ENCODE measurements around the gene TGFB2.
"Not testable (repeated sequence)": the region's sequence is repeated elsewhere in the genome, so short reads cannot be mapped to it uniquely, and the experiment has no call there.

Gene TGFB2

DNA sequence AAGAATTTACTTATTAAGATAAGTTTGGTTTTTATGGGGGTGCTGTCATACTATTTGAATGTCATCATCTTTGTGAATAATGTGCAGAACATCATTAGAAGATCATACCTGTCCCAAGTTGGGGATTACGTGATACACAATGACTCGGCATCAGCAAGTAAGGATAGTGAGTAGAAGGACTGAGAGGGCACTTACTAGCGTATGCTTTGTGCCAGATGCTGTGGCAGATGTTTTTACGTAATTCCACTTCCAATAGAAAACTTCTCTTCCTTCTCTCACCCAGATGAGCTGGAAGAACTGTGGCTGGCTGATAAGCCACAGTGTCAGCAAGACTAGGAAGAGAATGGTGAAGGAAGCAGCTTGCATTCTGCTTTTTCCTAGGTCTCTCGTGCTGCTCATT lies 28.1 kb upstream of the TGFB2 start:
- no peak overlapping the region for H3K27ac ChIP-seq (replicated peaks)
- no peaks in the 10 kb centered on the region for H3K27me3 ChIP-seq (ENCODE audit: insufficient read depth, poor library complexity, severe bottlenecking)
- TF ChIP-seq POLR2AphosphoS5 (IDR thresholded peaks at IDR 0.05; ENCODE audit: low read depth) (no peak), GABPA (IDR thresholded peaks at IDR 0.05; ENCODE audit: low read depth) (no peak), SPI1 (IDR thresholded peaks at IDR 0.05; ENCODE audit: borderline replicate concordance, low read depth) (no peak)
- TF ChIP-seq, protein P1, sequence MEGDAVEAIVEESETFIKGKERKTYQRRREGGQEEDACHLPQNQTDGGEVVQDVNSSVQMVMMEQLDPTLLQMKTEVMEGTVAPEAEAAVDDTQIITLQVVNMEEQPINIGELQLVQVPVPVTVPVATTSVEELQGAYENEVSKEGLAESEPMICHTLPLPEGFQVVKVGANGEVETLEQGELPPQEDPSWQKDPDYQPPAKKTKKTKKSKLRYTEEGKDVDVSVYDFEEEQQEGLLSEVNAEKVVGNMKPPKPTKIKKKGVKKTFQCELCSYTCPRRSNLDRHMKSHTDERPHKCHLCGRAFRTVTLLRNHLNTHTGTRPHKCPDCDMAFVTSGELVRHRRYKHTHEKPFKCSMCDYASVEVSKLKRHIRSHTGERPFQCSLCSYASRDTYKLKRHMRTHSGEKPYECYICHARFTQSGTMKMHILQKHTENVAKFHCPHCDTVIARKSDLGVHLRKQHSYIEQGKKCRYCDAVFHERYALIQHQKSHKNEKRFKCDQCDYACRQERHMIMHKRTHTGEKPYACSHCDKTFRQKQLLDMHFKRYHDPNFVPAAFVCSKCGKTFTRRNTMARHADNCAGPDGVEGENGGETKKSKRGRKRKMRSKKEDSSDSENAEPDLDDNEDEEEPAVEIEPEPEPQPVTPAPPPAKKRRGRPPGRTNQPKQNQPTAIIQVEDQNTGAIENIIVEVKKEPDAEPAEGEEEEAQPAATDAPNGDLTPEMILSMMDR (IDR thresholded peaks at IDR 0.05; ENCODE audit: insufficient read depth, low read length): no peak
- TF ChIP-seq, protein P2, sequence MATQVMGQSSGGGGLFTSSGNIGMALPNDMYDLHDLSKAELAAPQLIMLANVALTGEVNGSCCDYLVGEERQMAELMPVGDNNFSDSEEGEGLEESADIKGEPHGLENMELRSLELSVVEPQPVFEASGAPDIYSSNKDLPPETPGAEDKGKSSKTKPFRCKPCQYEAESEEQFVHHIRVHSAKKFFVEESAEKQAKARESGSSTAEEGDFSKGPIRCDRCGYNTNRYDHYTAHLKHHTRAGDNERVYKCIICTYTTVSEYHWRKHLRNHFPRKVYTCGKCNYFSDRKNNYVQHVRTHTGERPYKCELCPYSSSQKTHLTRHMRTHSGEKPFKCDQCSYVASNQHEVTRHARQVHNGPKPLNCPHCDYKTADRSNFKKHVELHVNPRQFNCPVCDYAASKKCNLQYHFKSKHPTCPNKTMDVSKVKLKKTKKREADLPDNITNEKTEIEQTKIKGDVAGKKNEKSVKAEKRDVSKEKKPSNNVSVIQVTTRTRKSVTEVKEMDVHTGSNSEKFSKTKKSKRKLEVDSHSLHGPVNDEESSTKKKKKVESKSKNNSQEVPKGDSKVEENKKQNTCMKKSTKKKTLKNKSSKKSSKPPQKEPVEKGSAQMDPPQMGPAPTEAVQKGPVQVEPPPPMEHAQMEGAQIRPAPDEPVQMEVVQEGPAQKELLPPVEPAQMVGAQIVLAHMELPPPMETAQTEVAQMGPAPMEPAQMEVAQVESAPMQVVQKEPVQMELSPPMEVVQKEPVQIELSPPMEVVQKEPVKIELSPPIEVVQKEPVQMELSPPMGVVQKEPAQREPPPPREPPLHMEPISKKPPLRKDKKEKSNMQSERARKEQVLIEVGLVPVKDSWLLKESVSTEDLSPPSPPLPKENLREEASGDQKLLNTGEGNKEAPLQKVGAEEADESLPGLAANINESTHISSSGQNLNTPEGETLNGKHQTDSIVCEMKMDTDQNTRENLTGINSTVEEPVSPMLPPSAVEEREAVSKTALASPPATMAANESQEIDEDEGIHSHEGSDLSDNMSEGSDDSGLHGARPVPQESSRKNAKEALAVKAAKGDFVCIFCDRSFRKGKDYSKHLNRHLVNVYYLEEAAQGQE (IDR thresholded peaks at IDR 0.05; ENCODE audit: insufficient replicate concordance, low read depth): no peak
- H3K4me3 ChIP-seq (replicated peaks; ENCODE audit: insufficient read depth, low read length): no peak overlapping the region
- no peak for DNase-seq (ENCODE audit: low read depth in 1 of 2, low spot score in 1 of 2)

DNA sequence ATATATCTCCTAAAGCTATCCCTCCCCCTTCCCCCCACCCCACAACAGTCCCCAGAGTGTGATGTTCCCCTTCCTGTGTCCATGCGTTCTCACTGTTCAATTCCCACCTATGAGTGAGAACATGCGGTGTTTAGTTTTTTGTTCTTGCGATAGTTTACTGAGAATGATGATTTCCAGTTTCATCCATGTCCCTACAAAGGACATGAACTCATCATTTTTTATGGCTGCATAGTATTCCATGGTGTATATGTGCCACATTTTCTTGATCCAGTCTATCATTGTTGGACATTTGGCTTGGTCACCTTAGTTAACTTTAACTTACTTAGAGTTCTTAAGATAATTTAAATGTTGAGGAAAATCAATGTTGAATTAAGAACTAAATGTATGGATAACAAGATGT lies 25.0 kb upstream of the TGFB2 start:
- not testable (repeated sequence) for H3K27ac ChIP-seq (replicated peaks); H3K27me3 ChIP-seq (ENCODE audit: insufficient read depth, poor library complexity, severe bottlenecking); H3K4me3 ChIP-seq (replicated peaks; ENCODE audit: insufficient read depth, low read length); DNase-seq (ENCODE audit: low read depth in 1 of 2, low spot score in 1 of 2)

DNA sequence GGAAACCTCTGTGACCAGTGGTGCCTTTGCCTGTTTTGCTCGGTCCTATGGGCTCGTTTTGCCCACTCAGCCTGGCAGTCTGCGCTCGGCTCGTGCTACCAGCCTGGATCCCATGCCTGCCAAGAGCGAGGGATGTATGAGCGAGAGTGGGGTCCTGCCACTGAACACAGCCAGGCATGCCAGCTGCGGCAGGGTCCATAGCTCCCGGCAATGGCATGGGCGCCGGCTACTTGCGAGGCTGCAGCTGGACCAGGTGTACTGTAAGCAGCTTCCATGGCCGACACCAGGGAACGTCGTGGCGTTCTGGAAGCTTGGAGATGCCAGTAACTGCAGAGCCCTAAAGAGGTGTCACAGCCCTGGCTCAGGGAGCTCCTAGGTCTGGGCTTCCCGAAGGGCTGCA lies 22.4 kb upstream of the TGFB2 start:
- DNase-seq (ENCODE audit: low read depth in 1 of 2, low spot score in 1 of 2): no peak
- TF ChIP-seq POLR2AphosphoS5 (IDR thresholded peaks at IDR 0.05; ENCODE audit: low read depth) (no peak), SPI1 (IDR thresholded peaks at IDR 0.05; ENCODE audit: borderline replicate concordance, low read depth) (no peak)
- Histone ChIP-seq H3K27me3 (ENCODE audit: insufficient read depth, poor library complexity, severe bottlenecking) (no peaks in the 10 kb centered on the region), H3K4me3 (replicated peaks; ENCODE audit: insufficient read depth, low read length) (no peak overlapping the region), H3K27ac (replicated peaks) (no peak overlapping the region)

DNA sequence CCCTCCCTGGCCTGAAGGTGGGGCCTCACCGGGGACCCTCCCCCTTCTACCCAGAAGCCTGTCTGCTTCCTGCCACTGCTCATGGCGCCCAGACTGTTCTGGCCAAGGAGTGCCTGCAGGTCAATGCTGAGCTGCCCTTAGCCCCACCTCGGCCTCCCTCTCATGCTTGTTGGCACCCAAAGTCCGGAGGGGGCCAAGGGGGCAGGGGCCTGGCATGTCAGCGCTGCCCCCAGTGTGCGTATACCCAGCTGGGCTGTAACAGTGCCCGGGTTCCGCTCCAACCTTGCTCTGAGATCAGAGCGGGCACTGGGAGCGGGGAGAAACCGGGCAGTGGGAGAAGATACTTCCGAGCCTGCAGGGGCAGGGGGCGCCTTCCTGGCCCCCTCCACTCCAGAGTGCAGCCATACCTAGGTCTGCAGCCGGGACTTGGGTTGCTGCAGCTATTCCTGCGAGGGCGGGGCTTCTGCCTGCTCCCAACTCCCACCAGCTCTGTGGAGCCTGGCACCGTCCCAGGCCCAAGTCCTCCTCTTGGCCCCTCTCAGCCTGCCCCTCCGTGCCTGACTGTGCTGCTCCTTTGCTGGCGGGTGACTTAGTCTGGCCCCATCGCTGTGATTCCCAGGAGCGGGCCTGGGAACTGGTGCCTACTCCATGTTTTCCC lies 21.4 kb upstream of the TGFB2 start:
- no peak for TF ChIP-seq GABPA (IDR thresholded peaks at IDR 0.05; ENCODE audit: low read depth)
- TF ChIP-seq, protein P1 (IDR thresholded peaks at IDR 0.05; ENCODE audit: insufficient read depth, low read length): no peak
- TF ChIP-seq, protein P2 (IDR thresholded peaks at IDR 0.05; ENCODE audit: insufficient replicate concordance, low read depth): no peak
- no peak for TF ChIP-seq POLR2AphosphoS5 (IDR thresholded peaks at IDR 0.05; ENCODE audit: low read depth)
- TF ChIP-seq SPI1 (IDR thresholded peaks at IDR 0.05; ENCODE audit: borderline replicate concordance, low read depth): no peak
- DNase-seq (ENCODE audit: low read depth in 1 of 2, low spot score in 1 of 2): no peak
- no peaks in the 10 kb centered on the region for H3K27me3 ChIP-seq (ENCODE audit: insufficient read depth, poor library complexity, severe bottlenecking)
- H3K4me3 ChIP-seq (replicated peaks; ENCODE audit: insufficient read depth, low read length): no peak overlapping the region
- H3K27ac ChIP-seq (replicated peaks): no peak overlapping the region

DNA sequence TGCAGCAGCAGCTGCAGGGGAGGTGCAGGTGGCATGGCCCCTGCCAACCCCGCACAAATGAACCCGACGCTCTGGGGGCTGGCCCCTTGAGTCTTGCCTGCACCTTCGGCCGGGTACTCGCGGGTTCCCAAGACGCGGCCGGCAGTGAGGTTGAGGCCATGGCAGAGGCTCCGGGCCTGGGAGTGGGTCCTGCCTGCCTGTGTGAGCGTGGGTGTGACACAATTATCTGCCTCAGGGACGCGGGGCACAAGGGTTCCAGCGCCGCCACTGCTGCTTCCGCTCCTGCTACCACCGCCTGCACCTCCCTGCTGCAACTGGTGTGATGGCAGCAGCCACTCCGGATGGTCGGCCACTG lies 20.9 kb upstream of the TGFB2 start:
- TF ChIP-seq SPI1 (IDR thresholded peaks at IDR 0.05; ENCODE audit: borderline replicate concordance, low read depth) (no peak), POLR2AphosphoS5 (IDR thresholded peaks at IDR 0.05; ENCODE audit: low read depth) (no peak), GABPA (IDR thresholded peaks at IDR 0.05; ENCODE audit: low read depth) (no peak)
- TF ChIP-seq, protein P2 (IDR thresholded peaks at IDR 0.05; ENCODE audit: insufficient replicate concordance, low read depth): no peak
- TF ChIP-seq, protein P1 (IDR thresholded peaks at IDR 0.05; ENCODE audit: insufficient read depth, low read length): no peak
- no peak for DNase-seq (ENCODE audit: low read depth in 1 of 2, low spot score in 1 of 2)
- H3K27me3 ChIP-seq (ENCODE audit: insufficient read depth, poor library complexity, severe bottlenecking): no peaks in the 10 kb centered on the region
- H3K27ac ChIP-seq (replicated peaks): no peak overlapping the region
- no peak overlapping the region for H3K4me3 ChIP-seq (replicated peaks; ENCODE audit: insufficient read depth, low read length)
